AG09309 (cell line): ENCODE results near the gene ZBED4.

ENCODE experiments used
- DNase-seq: peaks from one replicate; pipeline ENCODE4 v3.0.0-alpha.2; 2010; ENCODE audit warnings: low read depth
- H3K4me3 ChIP-seq: 2 replicates; pipeline ENCODE4 v1.5.1; 2011; ENCODE audit warnings: mild to moderate bottlenecking, low read depth, low read length, moderate library complexity; ENCODE audit not compliant: control insufficient read depth
- TF ChIP-seq, protein P1 (sequence below): IDR thresholded peaks from 2 replicates; pipeline ENCODE4 v1.5.1; 2011; ENCODE audit warnings: mild to moderate bottlenecking, low read depth, low read length, inconsistent platforms; ENCODE audit not compliant: insufficient read depth, control insufficient read depth; ENCODE audit errors: missing control alignments

Gene ZBED4

DNA sequence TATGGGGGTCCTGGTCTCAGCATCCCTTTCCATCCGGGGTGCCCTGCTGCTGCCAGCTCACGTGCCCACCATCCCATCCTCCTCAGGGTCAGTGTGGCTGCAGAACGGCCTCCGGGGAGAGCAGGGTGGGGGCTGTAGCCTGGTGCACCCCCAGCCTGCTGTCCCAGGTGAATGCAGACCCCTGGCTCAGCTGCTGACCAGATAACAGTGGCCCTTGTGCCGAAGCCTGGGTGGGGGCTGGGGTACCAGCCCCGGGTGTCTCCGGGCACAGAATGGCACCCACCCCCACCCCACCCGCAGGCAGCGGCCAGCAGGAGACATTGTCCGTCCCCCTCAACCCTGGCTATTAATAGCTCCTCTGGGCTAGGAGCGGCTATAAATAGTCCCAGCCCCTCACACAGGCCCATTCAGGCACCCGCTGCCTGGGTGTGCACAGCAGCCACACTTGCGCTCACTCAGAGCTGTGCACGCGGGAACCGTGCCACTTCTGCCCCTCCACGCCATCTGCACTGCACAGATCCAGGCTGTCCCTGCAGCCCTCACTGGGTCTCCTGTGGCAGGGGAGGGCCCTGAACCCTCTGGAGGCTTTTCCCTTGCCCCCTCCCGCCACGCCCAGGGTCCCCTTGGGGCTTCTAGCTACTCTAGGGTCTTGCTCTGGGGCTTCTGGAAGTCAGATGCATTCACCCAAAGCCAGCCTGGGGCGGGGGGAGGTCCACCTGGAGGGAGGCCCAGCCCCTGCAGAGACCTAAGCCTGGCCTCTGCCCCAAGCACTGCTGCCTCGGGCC lies 83.5 kb downstream of the ZBED4 start:
- TF ChIP-seq, protein P1, sequence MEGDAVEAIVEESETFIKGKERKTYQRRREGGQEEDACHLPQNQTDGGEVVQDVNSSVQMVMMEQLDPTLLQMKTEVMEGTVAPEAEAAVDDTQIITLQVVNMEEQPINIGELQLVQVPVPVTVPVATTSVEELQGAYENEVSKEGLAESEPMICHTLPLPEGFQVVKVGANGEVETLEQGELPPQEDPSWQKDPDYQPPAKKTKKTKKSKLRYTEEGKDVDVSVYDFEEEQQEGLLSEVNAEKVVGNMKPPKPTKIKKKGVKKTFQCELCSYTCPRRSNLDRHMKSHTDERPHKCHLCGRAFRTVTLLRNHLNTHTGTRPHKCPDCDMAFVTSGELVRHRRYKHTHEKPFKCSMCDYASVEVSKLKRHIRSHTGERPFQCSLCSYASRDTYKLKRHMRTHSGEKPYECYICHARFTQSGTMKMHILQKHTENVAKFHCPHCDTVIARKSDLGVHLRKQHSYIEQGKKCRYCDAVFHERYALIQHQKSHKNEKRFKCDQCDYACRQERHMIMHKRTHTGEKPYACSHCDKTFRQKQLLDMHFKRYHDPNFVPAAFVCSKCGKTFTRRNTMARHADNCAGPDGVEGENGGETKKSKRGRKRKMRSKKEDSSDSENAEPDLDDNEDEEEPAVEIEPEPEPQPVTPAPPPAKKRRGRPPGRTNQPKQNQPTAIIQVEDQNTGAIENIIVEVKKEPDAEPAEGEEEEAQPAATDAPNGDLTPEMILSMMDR = no peak
- DNase-seq = no peak
- H3K4me3 ChIP-seq = no peak overlapping the region

DNA sequence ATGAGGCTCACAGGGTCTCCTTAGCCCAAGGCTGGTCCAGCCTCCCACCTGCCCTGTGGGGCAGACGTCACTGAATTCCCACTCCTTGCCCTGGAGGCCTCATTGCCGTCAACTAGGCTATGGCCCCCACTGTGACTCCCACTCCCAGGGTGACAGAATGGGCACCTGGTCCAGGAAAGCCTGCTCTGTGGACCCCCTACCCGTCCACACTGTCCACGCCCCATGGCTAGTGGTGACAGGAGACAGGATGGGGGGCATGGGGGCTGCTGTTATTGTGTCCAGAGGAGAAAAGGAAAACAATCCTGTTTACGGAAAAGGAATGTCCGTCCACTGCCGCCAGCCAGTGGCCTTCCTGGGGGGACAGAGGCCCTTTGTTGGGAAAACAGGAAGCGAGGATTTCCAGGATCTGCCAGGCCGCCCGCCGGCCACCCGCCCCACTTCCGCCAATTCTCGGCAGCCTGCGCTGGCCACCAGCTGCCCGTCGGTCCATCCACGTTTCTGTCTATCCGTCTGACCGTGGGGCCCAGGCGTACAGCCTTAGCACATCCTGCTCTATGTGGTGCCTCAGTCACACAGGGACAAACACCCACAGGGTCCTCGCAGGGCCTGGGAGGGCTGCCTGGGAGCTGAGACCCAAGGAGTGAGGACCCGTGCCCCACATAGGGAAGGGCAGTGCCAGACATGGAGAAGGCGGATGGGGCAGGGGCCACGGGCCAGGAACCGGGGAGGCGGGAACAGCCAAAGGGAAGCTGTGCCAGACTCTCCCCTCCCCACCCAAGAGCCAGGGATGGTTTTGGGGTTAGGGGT lies 84.3 kb downstream of the ZBED4 start:
- DNase-seq = no peak
- TF ChIP-seq, protein P1 = no peak
- no peak overlapping the region for H3K4me3 ChIP-seq

DNA sequence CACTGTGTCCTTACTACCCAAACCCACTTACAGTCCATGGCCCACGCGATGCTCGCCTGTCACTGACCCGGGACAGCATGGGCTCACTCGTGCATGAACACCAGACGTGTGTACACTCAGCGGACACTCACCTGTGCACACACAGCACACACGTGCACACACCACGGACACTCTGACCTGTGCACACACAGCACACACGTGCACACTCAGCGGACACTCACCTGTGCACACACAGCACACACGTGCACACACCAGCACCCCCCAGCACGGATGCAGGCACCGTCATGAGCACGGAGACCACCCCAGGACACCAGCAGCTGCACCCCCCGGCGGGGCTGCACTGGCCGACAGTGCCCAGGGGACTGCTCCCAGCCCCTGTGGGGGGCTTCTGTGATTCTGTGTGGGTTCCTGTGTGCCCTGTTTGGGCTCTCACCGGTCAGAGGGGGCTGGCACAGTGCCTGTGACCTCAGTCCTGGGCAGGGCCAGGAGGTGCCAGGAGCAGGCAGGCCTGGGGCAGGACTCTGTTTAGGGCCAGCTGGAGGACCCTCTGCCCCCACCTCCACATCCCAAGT lies 85.0 kb downstream of the ZBED4 start:
- TF ChIP-seq, protein P1 = no peak
- DNase-seq = no peak
- H3K4me3 ChIP-seq = no peak overlapping the region
